ENCODE measurements around the gene SLC4A4.

- TF ChIP-seq CTCF (IDR thresholded peaks at IDR 0.05; ENCODE audit: insufficient read depth, low read length, poor library complexity, severe bottlenecking) (no peak), EZH2phosphoT487 (conservative IDR thresholded peaks at IDR 0.05; ENCODE audit: low read length) (no peak)
These were observed 41.9 kb upstream of the SLC4A4 start for GRCh38 chr4:71296945-71297344.
